Pulmonary artery endothelial cell (primary cell): ENCODE data around the gene BFAR. TPM values are rescaled to one million over a fixed set of nuclear protein-coding genes. Genes with fewer than 3 reads are reported as not detected.
A peak's percentile ranks its signal among the peaks of the same experiment; 100 is the strongest.
"Not testable (repeated sequence)": the region's sequence is repeated elsewhere in the genome, so short reads cannot be mapped to it uniquely, and the experiment has no call there.

Experiments
- DNase-seq: peaks from one replicate; pipeline ENCODE4 v3.0.0-alpha.2; 2011; ENCODE audit warnings: low read depth, low spot score
- total RNA-seq: library from RNA; depleted of rRNA; stranded (reverse); fragments of >200 nt; gene quantifications from 2 replicates; pipeline ENCODE4 v1.2.3, GENCODE V29; 2014

Gene BFAR
- total RNA-seq, 1 donor from 2014 or later, result 85.7 TPM

GRCh38 chr16:14685870-14686793, 53.4 kb downstream of the BFAR start:
- peak; percentile 79 for DNase-seq

- DNase-seq, result not testable (repeated sequence)
Measured at GRCh38 chr16:14694129-14694528, 61.4 kb downstream of the BFAR start, which contains the start of gene PLA2G10. Gene PLA2G10 (minus strand): TSS chr16:14694308. CDS start chr16:14694229, 79 bp downstream.

GRCh38 chr16:14701859-14702258, 69.1 kb downstream of the BFAR start:
- DNase-seq, result not testable (repeated sequence)

GRCh38 chr16:14702672-14703071, 69.9 kb downstream of the BFAR start:
- DNase-seq, result not testable (repeated sequence)

- DNase-seq, result not testable (repeated sequence)
Measured at GRCh38 chr16:14703156-14704011, 70.6 kb downstream of the BFAR start, which contains the start of gene NPIPA3. Gene NPIPA3 (plus strand): TSS chr16:14703411. CDS start chr16:14708944, 5,533 bp downstream.

Other genes with a start within 250 kb of the BFAR start
- gene PARN, start 2.7 kb upstream of the BFAR start, total RNA-seq, result 19.9 and 20.4 TPM in 2 replicates
- gene PLA2G10, start 61.4 kb downstream of the BFAR start, total RNA-seq, result not detected in 2 replicates
- 0.26 and 0.60 TPM in 2 replicates for gene NPIPA3, start 70.5 kb downstream of the BFAR start, total RNA-seq
- gene NPIPA2, start 109.6 kb downstream of the BFAR start, total RNA-seq, result 0.07 and 0.60 TPM in 2 replicates
- 150 and 156 TPM in 2 replicates for gene NOMO1, start 200.8 kb downstream of the BFAR start, total RNA-seq